PC-3 (cell line): ENCODE data around the gene DSP.

Source experiments
- EZH2 ChIP-seq: fragments of 300-600 bp; sonication (generic); IDR thresholded peaks from one replicate; pipeline ENCODE4 v1.6.1; 2017; ENCODE audit warnings: antibody characterized with exemption, mild to moderate bottlenecking, low read length; ENCODE audit not compliant: unreplicated experiment
- EZH2phosphoT487 ChIP-seq: fragments of 300-600 bp; sonication (generic); IDR thresholded peaks from 2 replicates; pipeline ENCODE4 v1.6.1; 2018; ENCODE audit warnings: mild to moderate bottlenecking, antibody characterized with exemption, low read length, borderline replicate concordance
- TF ChIP-seq, protein P1 (sequence below): fragments of 300-600 bp; sonication (generic); conservative IDR thresholded peaks from 2 replicates; pipeline ENCODE4 v1.5.1; 2017; ENCODE audit warnings: antibody characterized with exemption, low read depth, mild to moderate bottlenecking, low read length

DNA sequence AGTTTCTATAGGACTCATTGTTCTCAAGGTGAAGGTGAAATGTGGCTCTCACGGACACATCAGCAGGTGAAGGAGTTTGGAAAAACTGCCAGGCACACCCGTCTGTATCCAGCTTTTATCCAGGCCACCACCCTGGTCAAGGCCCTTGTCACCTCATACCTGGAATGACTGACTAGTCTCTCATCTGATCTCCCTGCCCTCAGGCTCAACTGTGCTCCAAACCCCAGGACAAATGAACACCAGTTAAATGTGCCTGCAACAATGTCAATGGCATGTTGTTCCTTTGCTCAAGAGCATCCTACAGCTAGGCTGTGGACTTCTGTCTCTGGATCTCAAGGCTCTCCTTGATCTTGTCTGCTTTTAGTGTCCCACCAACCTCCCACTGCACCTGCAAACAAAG, 47.6 kb upstream of the DSP start:
- TF ChIP-seq, protein P1, sequence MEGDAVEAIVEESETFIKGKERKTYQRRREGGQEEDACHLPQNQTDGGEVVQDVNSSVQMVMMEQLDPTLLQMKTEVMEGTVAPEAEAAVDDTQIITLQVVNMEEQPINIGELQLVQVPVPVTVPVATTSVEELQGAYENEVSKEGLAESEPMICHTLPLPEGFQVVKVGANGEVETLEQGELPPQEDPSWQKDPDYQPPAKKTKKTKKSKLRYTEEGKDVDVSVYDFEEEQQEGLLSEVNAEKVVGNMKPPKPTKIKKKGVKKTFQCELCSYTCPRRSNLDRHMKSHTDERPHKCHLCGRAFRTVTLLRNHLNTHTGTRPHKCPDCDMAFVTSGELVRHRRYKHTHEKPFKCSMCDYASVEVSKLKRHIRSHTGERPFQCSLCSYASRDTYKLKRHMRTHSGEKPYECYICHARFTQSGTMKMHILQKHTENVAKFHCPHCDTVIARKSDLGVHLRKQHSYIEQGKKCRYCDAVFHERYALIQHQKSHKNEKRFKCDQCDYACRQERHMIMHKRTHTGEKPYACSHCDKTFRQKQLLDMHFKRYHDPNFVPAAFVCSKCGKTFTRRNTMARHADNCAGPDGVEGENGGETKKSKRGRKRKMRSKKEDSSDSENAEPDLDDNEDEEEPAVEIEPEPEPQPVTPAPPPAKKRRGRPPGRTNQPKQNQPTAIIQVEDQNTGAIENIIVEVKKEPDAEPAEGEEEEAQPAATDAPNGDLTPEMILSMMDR, result no peak
- no peak for TF ChIP-seq EZH2
- no peak for TF ChIP-seq EZH2phosphoT487
